Fibroblast of villous mesenchyme (primary cell): Measurements from ENCODE around the gene LGALS3. TPM values are rescaled to one million over a fixed set of nuclear protein-coding genes. Genes with fewer than 3 reads are reported as not detected.
A peak's percentile ranks its signal among the peaks of the same experiment; 100 is the strongest.

Source experiments
- DNase-seq: peaks from one replicate; pipeline ENCODE4 v3.0.0-alpha.2; 2010; ENCODE audit warnings: low read depth
- H3K4me3 ChIP-seq: 2 replicates; pipeline ENCODE4 v1.5.1; 2011; ENCODE audit warnings: low read depth, mild to moderate bottlenecking, low read length
- CTCF ChIP-seq: IDR thresholded peaks from 2 replicates; pipeline ENCODE4 v1.5.1; 2012; ENCODE audit warnings: low read depth, mild to moderate bottlenecking, low read length; ENCODE audit not compliant: insufficient read depth
- total RNA-seq: library from RNA; depleted of rRNA; stranded (reverse); fragments of >200 nt; gene quantifications from 2 replicates; pipeline ENCODE4 v1.2.3, GENCODE V29; 2012

The LGALS3 gene
- total RNA-seq, 1 donor: 120 TPM

- H3K4me3 ChIP-seq: no peak overlapping the region
- TF ChIP-seq CTCF: no peak
- no peak for DNase-seq
These were observed 3.6 kb upstream of the LGALS3 start for GRCh38 chr14:55125403-55125802.

DNA sequence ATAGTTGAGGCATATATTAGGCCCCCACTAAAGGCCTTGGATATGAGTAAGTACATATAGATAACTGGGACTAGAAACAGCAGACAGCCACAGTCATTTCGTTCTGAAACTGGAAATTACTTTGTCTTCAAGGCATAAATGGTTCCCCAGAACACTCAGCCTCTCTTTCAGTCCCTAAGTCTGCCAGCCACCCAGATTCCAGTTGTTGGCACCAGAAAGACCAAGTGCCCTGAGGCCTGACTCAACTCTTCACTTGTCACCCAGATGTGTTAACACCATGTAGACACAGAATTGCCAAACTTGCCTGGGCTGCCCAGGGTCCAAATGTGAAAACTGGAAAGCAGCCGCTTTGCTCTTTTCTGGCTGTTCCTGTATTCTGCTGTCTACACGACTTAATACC lies 3.0 kb upstream of the LGALS3 start:
- no peak for TF ChIP-seq CTCF
- no peak overlapping the region for H3K4me3 ChIP-seq
- DNase-seq: no peak

- DNase-seq: peak; percentile 44
- TF ChIP-seq CTCF: no peak
- no peak overlapping the region for H3K4me3 ChIP-seq
These were observed 2.1 kb upstream of the LGALS3 start for GRCh38 chr14:55126932-55127459.

DNA sequence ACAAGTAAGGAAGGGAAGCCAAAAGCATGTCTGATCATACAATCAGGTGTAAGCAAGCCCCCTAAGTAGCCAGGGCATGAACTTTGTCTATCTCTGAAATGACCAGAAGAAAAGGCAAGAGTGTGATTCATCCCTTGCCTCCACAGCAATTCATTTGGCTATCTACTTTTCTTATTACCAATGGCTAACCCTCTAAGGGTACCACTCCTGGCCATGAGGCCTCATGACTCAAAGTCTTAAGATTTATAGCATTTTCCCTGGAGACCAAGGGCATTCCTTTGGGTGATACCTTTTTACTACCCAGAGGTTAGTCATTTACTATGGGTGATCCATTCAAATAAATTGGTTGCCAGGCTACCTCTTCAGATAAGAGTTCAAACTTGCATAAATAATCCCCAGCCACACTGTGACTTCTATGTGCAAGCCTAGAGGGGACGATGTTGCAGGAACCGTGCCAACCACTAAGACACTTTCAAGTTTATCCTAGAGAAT lies 1.5 kb upstream of the LGALS3 start:
- DNase-seq: peak; percentile 54
- no peak overlapping the region for H3K4me3 ChIP-seq
- no peak for TF ChIP-seq CTCF

DNA sequence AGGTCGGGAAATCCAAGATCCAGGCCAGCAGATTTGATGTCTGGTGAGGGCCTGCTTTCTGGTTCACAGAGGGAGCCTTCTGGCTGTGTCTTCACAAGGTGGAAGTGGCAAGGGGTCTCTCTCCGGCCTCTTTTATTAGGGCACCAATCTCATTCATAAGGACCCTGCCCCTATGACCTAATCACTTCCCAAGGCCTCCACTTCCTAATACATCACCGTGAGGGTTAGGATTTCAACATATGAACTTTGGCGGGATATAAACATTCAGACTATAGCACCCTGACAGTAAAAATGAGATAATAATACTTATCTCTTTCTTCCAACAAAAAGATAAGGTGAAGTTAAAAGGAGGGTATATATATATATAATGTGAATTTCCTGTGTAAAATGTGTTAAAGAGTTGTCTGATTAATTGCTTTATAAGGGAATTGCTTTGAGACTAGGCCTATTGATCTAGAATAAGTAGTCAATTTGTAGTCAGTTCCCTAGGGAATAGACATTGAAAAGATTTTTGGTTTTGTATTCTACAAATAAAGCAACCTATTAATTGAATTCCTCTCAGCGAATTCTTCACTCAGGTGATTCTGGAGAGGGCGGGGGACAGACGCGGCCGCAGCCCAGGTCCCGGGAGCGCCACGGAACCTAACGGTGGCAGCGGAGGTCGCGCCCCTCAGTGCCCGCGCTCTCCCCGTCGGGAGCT lies 516 bp upstream of the LGALS3 start:
- no peak for DNase-seq
- peak overlapping the region; percentile 79 for H3K4me3 ChIP-seq
- no peak for TF ChIP-seq CTCF

GRCh38 chr14:55129428-55130195 lies 560 bp downstream of the LGALS3 start:
- DNase-seq: peak; percentile 75
- no peak for TF ChIP-seq CTCF
- H3K4me3 ChIP-seq: peak overlapping the region; percentile 79
